ENCODE measurements around the gene STEEP1.
"Not testable (repeated sequence)": the region's sequence is repeated elsewhere in the genome, so short reads cannot be mapped to it uniquely, and the experiment has no call there.

The STEEP1 gene

DNA sequence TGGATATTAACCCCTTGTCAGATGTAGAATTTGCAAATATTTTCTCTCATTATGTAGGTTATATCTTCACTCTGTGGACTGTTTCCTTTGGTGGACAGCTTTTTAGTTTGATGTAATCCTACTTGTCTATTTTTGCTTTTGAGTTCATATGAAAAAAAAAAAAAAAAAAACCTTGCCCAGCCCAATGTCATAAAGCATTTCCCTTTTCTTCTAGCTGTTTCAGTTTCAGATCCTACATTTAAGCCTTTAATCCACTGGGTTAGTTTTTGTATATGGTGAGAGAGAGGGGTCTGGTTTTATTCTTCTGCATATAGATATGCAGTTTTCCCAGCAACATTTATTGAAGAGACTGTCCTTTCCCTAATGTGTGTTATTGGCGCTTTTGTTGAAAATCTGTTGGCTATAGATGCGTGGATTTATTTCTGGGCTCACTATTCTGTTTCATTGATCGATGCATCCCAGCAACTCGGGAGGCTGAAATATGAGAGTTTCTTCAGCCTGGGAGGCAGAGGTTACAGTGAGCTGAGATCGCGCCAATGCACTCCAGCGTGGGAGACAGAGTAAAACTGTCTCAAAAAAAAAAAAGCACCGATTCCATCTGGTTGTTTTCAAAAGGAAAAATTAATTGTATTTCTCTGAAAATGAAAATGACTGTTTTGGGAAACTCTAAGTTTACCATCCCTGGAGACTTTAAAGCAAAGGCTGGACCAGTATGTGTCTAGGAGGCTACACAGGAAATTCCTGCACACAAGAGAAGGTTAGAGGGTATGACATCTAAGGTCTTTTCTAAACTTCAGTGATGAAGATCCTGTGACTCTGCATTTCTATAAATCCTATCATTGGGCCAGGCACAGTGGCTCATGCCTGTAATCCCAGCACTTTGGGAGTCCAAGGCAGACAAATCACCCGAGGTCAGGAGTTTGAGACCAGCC, 35.6 kb downstream of the STEEP1 start:
- no peak for DNase-seq

DNA sequence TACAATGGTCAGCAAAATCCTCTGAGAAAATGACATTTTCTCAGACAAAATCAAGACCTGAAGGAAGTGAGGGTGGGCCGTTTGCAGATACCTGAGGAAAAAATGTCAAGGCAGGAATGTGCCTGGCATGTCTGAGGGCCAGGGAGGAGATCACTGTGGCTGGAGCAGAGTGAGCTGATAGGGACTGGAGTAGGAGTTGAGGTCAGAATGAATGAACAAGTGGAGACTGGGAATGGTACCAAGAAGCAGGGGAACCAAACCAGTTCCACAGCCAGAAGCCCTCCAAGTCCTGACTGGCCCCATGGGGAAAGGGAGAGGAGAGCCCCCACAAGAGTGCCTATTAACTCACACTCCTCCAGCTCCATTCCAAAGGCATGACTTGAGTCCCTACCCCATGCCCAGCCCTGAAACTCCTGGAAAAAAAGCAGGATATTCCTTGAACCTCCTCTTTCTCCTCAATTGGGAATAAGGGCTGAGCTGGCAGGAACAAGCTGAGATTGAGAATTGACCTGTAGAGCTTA, 41.5 kb downstream of the STEEP1 start:
- DNase-seq = no peak

DNA sequence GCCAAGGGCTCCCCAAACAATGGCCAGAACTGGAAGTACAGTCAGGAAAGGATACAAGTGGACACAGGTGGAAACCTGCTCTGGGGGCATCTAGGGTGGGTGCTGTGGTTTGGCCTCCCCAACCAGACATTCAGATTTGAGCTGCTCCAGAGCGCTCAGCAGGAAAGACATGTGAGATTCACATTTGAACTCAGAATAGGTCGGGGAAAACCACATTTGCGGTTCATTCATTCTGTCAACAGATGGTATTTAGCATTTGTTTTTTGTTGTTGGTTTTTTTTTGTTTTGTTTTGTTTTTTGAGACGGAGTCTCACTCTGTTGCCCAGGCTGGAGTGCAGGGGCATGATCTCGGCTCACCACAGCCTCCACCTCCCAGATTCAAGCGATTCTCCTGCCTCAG, 44.0 kb downstream of the STEEP1 start:
- DNase-seq = no peak

GRCh38 chrX:119518371-119518770, 46.8 kb downstream of the STEEP1 start:
- no peak for DNase-seq

GRCh38 chrX:119516157-119516702, 49.0 kb downstream of the STEEP1 start:
- peak; percentile 77 for DNase-seq

GRCh38 chrX:119512146-119512800, 52.9 kb downstream of the STEEP1 start:
- peak; percentile 91 for DNase-seq

DNA sequence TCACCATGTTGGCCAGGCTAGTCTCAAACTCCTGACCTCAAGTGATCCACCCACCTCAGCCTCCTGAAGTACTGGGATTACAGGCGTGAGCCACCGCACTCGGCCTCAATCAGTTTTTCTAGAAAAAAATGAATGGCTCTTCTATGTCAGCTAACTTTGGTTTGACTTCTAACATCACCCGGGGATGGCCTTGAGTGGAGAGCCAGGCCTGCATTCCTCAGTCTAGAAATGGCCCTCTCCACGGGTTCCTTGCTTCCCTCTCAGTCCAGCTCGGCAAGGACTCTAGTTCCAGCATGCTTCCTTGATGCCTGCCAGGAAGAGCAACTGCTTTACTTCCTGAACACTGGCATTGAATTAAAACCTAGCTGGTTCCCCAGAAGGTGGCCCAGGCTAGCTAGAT, 58.0 kb downstream of the STEEP1 start:
- no peak for DNase-seq

DNA sequence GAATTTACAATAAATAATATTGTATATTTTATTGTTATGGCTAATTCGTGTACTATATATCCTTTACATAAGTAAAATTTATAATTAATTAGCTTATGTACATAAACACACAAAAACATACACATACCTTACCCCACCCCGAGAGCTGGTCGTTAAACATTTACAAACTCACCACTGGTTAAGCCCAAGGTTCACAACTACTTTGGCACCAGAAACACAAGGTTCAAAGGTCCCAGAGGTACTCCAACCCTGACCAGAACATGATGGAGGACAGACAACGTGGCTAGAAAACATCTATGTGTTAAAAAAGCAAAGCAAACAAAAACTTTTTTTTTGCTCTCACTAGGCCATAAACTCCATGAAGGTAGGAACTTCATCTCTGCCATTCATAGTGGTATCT, 59.3 kb downstream of the STEEP1 start:
- DNase-seq = peak; percentile 14

- not testable (repeated sequence) for DNase-seq
These were observed 60.1 kb downstream of the STEEP1 start for GRCh38 chrX:119505145-119505544.

GRCh38 chrX:119503484-119503861, 61.7 kb downstream of the STEEP1 start:
- DNase-seq = peak; percentile 51

- peak; percentile 84 for DNase-seq
These were observed 62.3 kb downstream of the STEEP1 start for GRCh38 chrX:119502727-119503483.

- no peak for DNase-seq
These were observed 63.6 kb downstream of the STEEP1 start for GRCh38 chrX:119501511-119502148.

DNA sequence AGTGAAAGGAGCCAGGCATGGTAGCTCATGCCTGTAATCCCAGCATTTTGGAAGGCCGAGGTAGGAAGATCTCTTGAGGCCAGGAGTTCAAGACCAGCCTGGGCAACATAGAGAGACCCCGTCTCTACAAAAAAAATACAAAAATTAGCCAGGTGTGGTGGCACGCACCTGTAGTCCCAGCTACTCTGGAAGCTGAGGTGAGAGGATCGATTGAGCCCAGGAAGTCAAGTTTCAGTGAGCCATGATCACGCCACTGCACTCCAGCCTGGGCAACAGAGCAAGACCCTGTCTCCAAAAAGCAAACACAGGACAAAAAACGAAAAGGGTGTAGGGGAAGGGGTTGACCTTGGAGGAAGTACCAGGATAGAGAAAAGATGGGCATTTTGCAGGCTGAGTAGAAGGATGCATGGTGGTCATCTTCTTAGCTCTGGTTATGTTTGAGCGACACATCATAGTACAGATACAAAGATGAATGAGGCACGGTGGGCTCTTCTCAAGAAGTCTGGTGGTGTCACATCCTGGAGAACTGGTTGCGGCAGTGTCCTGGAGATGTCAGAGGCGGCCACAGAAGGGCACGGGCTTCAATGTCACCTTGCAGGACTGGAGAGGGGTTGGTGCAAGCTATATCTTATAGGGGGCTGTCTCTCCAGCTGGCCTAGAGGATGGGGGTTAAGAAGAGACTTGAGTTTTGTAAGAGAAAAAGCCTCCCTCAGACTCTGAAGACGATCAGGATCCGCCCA, 65.0 kb downstream of the STEEP1 start:
- no peak for DNase-seq

- DNase-seq = no peak
These were observed 68.0 kb downstream of the STEEP1 start for GRCh38 chrX:119497185-119497584.

DNA sequence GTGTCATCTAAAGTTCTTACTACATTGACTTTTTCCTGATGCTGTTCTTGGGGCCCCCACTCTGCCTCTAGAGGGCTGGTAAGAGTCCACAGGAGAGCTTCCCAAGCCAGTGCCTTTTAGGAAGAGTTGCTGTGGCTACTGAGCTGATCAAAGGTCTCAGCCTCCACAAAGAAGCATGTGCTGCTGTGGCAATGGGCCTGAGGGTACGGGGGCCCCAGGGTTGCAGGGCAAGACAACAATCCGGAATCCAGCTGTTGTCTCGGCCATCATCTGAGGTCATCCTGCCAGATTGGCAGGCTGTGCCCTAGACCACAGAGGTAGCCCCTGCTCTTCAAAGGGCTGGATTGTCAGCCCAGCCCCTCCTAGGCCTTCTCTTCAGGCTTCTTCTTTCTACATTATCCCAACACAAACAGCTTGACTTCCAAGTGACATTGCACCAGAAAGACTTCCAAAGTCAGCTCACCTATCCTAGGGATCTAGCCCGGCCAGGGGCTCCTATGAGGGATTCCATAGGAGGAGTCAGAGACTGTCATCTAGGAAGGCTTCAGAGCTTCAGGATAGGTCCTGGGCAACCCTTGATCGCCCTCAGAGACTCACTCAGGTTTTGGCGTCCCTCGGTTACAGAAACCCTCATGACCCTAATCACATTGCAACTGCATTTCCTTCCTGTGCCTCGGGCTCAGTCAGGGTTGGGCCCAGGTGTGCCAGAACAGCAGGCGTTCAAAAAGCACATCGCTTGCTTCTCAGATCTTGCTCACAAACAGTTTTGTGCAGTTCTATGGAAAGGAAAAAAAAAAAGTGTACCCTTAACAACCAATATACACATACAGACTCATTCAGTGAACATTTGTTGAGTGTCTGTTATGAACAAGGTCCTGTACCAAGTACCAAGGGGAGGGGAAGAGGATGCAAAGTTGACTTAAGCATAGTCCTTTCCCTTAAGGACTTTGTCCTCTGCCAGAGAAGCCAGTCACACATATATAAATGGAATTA, 69.2 kb downstream of the STEEP1 start:
- DNase-seq = peak; percentile 68

DNA sequence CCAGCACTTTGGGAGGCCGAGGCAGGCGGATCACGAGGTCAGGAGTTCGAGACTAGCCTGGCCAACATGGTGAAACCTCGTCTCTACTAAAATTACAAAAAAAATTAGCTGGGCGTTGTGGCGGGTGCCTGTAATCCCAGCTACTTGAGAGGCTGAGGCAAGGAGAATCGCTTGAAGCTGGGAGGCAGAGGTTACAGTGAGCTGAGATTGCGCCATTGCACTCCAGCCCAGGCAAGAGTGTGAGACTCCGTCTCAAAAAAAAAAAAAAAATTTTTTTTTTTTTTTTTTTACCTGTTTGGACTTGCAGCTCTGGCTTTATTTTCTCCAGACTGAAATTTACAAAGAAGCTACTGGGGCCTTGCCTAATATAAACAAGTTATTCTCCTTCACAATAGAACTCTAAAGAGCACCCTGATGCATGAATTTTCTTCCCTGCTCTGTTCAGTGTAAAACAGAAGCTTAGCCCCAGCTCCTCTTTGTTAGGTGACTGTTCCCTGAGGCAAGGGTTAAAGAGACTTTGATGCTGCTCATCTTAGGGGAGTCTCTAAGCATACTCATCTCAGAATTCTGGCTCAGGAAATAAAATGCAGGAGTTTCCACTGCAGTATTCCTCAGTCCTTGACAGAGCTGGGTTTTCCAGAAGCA, 71.2 kb downstream of the STEEP1 start:
- not testable (repeated sequence) for DNase-seq

DNA sequence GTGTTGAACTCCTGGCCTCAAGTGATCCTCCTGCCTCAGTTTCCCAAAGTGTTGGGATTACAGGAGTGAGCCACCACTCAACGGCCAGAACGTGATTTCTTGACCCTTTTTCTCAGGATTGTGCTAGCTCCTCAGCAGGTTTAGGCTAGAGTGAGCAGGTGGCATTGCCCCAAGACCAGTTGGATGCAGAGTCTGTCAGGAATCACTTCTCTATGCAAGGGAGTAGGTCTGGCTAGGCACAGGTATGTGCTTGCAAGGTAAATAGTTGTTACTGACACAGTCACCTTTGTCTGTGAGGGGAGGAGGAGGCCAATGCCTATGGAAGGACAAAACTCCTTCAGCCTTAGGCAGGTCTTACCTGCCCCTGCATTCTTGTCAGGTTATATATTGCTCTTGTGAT, 72.7 kb downstream of the STEEP1 start:
- no peak for DNase-seq

GRCh38 chrX:119489212-119490074, 75.8 kb downstream of the STEEP1 start:
- no peak for DNase-seq

GRCh38 chrX:119488749-119489148, 76.5 kb downstream of the STEEP1 start:
- peak; percentile 78 for DNase-seq
